Astrocyte of the spinal cord (primary cell): ENCODE results near the gene THEMIS.

Source experiments
- DNase-seq: peaks from one replicate; pipeline ENCODE4 v3.0.0; 2011; ENCODE audit warnings: low read depth, low spot score
- H3K4me3 ChIP-seq: 2 replicates; pipeline ENCODE4 v1.5.1; 2011; ENCODE audit warnings: low read depth, mild to moderate bottlenecking, low read length, moderate library complexity
- in situ Hi-C: cut with HindIII; loops from 2 replicates; pipeline ENCODE4 v1.10.0; 2017; ENCODE audit warnings: low sequenced_read_pairs
- TF ChIP-seq, protein P1 (sequence below): IDR thresholded peaks from 2 replicates; pipeline ENCODE4 v1.5.1; 2012; ENCODE audit warnings: low read depth, mild to moderate bottlenecking, low read length, inconsistent platforms

Gene THEMIS

DNA sequence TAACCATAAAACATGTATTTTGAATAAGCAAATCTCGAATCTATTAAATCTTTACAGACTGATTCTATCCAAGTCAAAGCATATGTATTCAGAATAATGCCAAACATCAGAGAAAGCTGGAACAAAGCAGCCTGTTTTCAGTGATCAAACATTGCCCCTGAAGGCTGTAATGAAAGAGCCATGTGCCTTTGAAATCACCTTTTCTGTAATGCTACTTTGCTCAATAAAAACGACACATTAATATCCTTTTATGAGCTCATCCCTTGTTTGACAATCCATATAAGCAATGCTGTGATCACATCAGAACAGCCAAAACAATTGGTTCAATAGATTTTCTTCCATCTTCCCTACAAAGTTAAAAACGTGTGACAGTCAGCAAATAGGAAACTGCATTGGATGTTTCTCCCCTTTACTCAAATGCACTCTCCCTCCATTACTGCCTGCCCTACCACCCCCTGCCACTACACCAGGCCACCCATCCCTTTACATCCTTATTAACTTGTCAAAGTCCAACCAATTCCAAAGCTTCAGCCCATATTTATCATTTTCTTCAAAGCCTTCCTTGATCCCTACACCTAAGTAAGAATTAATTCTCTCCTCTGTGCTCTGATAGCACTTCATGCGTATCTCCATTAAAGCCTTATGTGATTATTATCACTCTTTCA, 42.0 kb downstream of the THEMIS start:
- in situ Hi-C loops = no loop called here
- H3K4me3 ChIP-seq = no peak overlapping the region
- TF ChIP-seq, protein P1, sequence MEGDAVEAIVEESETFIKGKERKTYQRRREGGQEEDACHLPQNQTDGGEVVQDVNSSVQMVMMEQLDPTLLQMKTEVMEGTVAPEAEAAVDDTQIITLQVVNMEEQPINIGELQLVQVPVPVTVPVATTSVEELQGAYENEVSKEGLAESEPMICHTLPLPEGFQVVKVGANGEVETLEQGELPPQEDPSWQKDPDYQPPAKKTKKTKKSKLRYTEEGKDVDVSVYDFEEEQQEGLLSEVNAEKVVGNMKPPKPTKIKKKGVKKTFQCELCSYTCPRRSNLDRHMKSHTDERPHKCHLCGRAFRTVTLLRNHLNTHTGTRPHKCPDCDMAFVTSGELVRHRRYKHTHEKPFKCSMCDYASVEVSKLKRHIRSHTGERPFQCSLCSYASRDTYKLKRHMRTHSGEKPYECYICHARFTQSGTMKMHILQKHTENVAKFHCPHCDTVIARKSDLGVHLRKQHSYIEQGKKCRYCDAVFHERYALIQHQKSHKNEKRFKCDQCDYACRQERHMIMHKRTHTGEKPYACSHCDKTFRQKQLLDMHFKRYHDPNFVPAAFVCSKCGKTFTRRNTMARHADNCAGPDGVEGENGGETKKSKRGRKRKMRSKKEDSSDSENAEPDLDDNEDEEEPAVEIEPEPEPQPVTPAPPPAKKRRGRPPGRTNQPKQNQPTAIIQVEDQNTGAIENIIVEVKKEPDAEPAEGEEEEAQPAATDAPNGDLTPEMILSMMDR = no peak
- DNase-seq = no peak

DNA sequence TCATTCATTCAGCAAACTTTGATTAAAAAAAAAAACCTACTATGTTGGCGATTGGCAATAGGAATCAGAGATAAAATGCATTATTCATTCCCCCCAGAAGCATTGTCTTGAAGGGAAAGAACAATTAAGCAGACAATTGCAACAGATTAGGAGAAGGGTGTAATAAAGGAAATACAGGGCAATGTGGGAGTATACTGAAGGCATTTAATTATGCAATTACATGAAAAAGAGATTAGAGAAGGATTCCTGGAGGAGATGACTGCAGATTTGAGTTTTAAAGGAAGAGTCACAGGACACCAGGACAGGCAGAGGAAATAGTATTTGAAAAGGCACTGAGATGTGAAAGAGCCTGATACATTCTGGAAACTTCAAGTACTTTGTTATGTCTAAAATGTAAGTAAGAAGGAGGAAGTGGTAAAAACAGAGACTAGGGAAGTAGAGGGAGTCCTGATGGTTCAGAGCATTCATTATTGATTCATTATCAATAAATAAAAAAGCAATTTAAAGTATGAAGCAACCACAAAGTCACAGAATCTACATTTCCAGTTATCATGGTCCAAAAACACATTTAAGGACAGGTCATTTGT, 43.7 kb downstream of the THEMIS start:
- DNase-seq = no peak
- TF ChIP-seq, protein P1 = no peak
- no peak overlapping the region for H3K4me3 ChIP-seq
- in situ Hi-C loops = no loop called here

DNA sequence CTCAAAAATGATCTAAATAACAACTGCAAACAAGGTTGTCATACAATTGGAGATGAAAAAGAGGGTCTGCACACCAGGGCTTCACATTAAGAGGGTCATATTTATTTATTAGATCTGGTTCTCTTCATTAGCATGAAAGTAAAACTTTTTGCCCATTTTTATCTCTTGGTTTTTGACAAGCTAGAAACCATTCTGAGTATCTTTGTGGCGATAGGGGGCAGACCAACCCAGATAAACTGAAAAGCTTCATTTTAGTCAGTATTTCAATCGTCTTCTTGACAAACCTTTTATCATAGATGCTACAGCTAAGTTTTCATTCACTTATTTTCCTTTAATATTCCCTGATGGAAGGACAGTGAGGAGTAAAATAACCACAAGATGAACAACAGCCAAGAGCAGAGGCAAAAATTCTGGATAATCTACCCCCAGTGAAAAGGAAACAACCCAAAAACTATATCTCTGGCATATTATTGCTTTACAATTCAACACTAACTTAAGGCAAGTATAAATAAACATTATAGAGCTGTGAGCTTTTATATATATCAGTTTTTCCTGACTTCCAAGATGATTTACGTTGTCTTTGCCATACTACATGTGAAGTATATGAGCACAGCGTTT, 45.2 kb downstream of the THEMIS start:
- no peak overlapping the region for H3K4me3 ChIP-seq
- TF ChIP-seq, protein P1 = peak; percentile 62
- peak; percentile 54 for DNase-seq

DNA sequence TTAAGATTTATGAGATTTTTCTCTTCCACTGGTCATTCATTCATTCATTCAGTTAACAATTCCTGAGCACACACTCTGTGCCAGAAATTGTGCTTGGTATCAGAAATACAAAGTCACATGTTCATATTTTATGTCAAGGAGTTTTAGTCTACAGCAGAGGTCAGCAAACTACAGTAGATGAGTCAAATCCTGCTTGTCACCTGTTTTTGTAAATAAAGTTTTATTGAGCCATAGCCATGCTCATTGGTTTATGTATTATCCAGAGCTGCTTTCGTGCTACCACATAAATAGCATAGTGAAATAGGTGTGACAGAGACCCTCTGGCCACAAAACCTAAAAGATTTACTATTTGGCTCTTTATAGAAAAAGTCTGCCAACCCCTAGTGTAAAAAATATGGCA, 46.8 kb downstream of the THEMIS start:
- no peak overlapping the region for H3K4me3 ChIP-seq
- no peak for DNase-seq
- in situ Hi-C loops = no loop called here
- TF ChIP-seq, protein P1 = no peak

More for the DNA sequence above, 45.2 kb downstream of the THEMIS start:
- in situ Hi-C loops = no loop called here

DNA sequence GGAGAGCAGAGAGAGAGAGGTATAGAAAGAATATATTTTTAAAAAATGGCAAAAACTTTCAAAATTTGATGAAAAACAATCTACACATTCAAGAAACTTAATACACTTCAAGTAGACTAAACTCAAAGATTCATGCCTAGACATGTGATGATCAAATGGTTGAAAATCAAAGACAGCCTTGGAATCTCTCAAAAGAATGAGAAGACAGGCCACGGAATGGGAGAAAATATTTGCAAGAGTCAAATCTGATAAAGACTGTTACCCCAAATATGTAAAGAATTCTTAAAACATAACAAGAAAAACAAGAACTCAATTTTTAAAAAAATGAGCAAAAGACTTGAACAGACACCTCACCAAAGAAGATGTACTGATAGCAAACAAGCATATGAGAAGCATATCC, 49.7 kb downstream of the THEMIS start:
- in situ Hi-C loops = no loop called here
- peak; percentile 16 for DNase-seq
- no peak overlapping the region for H3K4me3 ChIP-seq
- TF ChIP-seq, protein P1 = no peak

- TF ChIP-seq, protein P1 = no peak
- no peak for DNase-seq
- in situ Hi-C loops = no loop called here
- H3K4me3 ChIP-seq = no peak overlapping the region
Measured at GRCh38 chr6:127845242-127845641, 55.6 kb downstream of the THEMIS start.
